IPS DF 4.7 (cell line): Measurements from ENCODE around the gene SUGP2.

ENCODE experiments used
- DNase-seq: peaks from one replicate; pipeline ENCODE4 v3.0.0-alpha.2; 2013; ENCODE audit warnings: low spot score; ENCODE audit errors: extremely low read depth

The SUGP2 gene

DNA sequence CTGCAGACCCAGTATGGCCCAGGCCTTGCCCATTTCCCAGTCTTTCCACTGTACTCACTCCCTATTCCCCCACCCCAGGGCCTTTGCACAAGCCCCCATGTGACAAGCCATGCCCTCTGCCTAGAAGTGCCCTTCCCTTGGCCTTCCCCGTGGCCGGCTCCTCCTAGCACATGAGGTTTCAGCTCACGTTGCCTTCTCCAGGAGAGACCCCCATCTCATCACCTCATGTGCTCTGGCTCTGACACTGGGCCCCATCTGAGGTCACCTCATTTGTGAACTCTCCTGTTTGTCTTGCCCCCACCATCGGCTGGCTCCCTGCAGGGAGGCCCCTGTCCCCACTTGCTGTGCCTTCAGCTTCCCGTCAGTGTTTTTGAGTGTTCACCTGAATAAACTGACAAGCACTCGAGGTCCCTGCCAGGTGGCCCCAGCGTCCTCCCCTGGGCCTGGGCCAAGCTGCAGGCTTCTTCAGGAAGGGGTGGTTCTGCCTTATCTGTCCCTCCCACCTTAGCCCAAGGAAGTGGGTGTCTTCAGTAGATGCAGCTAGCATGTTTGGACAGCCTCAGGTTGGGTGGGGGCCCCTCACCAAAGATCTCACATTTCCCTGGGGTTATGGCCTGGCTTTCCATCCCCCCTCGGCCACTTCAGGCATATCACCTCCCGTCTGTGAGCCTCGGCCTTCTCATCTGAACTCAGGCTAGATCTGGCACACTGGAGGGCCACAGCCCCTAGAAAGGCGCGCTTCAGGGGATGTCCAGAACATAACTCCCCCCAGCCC is 26.7 kb upstream of the SUGP2 start:
- no peak for DNase-seq

DNA sequence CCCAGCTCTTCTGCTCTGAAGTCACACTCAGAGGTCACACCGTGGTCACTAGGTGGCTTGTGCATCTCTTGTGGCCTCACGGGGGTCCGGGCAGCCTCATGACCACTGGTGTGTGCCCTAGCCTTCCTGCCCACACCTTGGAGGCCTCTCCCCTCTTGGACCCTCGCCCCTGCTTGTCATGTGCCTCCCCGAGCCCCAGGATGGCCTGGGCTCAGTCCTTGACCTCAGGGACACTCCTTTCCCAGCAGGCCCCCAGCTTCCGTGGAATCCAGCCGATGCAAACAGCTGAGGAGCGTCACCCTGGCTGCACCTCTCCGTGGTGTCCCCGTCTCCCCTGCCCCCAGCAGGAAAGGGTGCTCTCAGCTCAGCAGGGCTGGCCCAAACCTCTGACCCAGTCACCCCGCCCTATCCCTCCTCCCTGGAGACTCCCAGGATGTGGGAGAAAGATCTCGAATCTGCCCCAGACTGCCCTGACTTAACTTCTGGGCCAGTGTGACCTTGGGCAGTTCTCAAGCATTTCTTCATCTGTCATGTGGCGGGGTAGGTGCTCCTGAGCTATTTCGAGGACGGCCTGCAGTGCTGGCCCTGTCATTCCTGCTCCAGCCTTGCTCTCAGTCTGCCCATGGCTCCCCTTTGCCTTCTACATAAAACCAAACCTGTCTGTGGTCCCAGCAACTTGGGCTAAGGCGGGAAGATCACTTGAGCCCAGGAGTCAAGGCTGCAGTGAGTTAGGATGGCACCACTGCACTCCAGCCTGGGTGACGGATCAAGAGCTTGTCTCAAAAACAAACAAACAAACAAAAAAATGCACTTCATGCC is 25.9 kb upstream of the SUGP2 start:
- no peak for DNase-seq

DNA sequence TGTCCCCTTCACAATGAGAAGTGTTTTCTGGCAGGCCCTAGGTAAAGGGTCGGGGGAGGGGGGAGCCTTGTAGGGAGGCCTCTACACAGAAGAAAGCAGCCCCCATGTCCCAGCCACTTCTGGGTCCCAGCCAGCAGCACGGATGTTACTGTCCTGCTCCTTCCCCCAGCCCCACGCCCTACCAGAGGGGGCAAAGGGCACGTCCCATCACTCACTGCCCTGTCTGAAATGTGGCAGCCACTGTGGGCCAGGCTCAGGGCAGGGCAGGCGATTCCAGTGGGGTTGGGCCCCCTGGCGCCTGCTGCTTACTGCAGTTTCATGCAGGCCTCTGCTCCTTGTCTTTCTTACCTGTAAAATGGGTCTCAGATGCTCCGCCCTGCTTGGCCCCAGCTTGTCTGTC is 24.4 kb upstream of the SUGP2 start:
- no peak for DNase-seq

DNA sequence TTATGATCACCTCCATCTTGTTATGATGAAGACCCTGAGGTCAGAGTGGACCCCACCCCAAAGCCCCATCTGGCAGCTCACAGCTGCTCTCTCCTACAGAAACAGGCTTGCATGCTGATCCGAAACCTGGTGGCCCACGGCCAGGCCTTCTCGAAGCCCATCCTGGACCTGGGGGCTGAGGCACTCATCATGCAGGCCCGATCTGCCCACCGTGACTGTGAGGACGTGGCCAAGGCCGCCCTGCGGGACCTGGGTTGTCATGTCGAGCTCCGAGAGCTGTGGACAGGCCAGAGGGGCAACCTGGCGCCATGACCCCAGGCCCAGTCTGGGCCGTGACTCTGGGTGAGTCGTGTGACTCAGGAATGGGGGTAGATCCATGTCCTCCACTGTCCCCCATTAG is 24.0 kb upstream of the SUGP2 start:
- DNase-seq, result no peak

DNA sequence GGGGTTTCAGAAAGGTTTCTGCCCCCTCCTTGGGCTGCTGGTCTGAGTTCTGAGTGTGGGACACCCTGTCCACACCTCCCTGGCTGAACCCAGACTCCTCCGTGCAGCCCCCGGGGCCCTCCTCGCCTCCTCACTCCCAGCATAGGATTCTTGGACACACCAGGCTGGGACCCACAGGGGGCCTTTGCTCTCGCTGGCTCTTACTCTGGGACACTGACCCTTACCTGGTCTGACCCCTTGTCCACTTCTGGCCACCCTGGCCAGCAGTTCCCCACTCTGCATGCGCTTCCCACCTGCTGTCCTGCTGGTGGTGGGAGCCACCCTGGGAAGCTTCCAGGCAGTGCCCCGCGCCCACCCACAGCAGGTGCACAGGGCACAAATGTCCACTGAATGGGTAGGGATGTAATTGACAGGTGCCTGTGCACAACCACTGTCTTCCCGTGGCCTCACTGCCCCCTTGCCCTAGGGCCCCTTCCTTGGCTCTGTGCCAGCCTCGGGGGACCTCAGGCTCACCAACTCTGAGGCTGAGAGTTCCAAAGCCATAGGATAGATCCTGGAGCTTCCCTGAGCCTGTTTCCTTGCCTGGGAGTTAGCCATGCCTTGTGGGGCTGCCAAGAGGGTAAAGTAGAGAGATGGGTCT is 23.4 kb upstream of the SUGP2 start:
- DNase-seq, result no peak

DNA sequence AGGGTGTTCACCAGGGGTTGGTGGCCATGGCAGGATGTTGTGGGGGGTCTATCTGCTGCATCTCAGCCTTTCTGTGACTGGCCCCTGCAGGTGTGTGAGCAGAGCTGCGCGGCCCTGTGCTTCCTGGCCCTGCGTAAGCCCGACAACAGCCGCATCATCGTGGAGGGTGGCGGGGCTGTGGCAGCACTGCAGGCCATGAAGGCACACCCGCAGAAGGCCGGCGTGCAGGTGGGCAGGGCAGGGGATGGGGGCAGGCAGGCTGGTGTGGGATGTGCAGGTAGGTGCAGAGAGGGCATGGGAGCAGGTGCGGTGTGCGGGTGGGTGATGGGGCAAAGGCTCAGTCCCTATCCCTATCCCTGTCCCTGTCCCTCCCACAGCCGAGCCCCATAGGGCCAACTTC is 22.4 kb upstream of the SUGP2 start:
- no peak for DNase-seq

DNA sequence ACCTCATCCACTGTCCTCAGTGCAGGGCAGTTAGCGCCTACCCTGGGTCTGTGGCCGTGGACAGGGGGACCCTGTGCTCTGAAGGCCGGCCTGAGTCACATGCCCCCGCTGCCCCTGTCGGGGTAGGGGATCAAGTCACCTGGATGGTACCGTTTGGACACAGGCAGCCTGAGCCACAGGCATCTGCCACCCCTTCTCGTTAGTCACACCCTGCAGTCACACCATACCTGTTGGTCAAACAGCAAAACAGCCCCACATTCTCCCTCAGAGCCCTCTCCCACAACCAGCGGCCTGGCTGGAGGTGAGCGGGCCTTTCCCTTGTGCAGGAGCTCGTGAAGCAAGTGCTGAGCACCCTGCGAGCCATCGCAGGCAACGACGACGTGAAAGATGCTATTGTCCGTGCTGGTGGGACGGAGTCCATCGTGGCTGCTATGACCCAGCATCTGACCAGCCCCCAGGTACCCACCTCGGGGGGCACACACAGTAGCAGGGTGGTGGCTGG is 21.7 kb upstream of the SUGP2 start:
- DNase-seq, result no peak

DNA sequence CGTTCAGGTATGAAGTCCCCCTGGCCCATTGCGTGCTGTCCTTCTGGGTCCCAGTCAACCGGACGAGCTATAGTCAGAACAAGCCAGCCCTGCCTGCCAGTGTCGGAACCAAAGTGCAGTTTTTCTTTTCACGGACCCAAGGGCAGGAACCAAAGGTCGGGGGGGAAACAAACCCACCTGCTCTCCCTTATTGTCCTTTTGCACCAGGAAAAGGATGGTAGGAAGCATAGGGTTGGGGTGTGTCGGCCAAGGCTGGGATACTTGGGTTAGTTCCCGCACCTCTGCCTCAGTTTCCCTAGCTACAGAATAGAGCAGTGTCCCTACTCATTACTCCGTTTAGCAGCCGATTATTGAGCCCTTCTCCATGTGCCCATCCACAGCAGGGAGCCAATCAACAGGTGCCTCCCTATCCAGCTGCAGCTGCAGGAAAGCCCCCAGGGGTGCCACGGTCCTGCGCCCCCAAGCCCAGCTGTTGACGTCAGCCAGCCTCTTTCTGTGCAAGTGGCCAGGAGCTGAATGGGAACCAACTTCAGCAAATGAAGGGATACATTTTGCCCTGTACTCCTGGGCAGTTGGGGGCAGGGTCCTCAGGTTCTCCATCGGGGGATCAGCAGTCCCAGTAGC is 21.1 kb upstream of the SUGP2 start:
- DNase-seq, result no peak

DNA sequence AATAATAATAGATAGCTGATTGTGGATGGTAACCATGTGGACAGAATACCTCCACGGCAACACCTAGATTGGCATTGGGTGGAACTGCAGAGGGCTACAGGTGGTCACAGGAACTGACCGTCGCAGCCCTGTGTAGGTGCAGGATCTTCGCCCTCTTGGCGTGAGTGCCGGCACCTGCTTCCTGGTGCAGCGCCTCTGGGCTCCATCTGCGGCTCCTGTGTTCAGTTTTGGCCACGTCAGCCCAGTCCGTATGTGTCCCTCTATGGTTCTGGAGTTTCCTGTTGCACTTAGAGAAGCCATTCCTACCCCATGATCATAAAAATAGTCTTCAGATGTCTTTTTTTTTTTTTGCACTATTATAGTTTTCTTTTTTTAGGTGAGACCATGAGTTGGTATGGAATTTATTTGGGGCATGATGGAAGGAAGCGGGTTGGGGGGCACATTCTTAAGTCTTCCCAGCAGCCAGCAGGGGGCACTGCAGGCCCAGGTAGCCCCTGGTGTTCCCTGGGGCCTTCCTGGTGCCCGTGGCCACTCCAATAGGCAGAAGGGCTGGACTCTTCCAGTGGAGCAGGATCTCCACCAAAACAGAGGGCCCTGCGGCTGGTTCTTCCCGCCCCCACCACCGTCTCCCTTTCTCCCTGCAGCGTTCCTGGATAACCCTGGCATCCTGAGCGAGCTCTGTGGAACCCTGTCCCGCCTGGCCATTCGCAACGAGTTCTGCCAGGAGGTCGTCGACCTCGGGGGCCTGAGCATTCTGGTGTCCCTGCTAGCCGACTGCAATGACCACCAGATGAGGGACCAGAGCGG is 20.4 kb upstream of the SUGP2 start:
- no peak for DNase-seq

DNA sequence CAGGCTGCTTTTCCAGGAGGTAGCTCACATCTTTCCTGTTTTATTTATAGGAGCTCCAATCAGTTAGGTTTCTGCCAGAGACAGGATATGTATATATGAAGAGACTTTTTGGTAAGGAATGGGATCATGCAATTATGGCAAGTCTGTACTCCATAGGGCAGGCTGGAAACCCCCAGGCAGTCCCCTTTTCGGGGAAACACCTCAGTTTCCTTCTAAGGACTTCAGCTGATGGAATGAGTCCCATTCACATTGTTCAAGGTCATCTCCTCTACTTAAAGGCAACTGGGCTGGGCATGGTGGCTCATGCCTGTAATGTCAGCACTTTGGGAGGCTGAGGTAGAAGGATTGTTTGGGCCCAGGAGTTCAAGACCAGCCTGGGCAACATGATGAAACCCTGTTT is 19.6 kb upstream of the SUGP2 start:
- DNase-seq, result no peak

DNA sequence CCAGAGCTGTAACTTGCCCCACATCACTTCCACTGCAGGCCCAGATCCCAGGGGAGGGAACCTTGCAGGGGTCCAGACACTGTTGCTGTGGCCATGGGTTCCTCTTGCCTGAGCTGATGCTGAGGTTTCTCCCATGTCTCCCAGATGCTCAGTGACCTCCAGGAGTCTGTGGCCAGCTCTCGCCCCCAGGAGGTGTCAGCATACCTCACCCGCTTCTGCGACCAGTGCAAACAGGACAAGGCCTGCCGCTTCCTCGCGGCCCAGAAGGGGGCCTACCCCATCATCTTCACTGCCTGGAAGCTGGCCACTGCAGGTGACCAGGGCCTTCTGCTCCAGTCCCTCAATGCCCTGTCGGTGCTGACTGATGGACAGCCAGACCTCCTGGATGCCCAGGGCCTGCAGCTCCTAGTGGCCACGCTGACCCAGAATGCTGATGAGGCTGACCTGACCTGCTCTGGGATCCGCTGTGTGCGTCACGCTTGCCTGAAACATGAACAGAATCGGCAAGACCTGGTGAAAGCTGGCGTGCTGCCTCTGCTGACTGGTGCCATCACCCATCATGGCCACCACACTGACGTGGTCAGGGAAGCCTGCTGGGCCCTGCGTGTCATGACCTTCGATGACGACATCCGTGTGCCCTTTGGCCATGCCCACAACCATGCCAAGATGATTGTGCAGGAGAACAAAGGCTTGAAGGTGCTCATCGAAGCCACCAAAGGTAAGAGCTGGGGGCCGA is 18.3 kb upstream of the SUGP2 start:
- DNase-seq, result no peak

DNA sequence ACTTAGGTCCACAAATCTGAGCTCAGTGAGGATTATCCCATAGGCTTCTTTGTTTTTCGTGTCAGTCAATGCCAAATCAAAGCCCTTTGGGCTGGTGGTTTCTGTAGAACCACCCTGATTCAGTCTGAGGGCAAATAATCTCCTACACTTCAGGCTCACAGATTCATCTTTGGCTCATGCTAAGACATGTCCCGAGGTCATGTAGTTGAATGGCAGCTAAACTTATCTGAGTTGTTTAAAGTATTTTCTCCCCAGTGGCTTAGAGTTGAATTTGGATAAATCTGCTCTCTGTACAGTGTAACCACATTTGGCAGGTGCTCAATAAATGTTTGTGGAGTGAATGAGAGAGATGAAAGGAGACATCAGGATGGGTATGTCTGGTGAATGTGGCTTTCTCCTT is 17.4 kb upstream of the SUGP2 start:
- DNase-seq, result no peak

DNA sequence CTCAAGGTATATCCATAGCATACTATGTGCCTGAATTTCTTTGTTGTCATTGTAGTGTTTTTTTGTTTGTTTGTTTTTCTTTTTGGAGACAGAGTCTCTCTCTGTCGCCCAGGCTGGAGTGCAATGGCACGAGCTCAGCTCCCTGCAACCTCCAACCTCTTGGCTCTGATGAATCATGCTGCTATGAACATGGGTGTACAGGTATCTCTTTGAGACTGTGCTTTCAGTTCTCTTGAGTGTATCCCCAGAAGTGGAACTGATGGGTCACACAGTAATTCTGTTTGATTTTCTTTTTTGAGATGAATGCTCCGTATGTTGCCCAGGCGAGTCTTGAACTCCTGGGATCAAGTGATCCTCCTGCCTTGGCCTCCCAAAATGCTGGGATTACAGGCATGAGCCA is 16.8 kb upstream of the SUGP2 start:
- no peak for DNase-seq

DNA sequence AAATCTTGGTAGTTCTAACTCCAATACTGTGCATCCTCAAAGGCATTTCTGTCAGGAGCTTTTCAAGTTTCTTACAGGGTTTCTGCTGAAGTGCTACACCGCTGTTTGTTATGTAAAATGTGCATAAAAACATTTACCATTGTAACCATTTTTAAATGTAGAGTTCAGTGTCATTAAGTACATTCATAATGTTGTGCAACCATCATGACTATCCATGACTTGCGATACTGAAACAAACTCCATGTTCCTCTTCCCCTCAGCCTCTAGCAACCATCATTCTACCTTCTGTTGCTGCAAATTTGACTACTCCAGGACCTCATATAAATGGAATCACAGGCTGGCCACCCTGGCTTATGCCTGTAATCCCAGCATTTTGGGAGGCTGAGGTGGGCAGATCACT is 16.1 kb upstream of the SUGP2 start:
- no peak for DNase-seq

DNA sequence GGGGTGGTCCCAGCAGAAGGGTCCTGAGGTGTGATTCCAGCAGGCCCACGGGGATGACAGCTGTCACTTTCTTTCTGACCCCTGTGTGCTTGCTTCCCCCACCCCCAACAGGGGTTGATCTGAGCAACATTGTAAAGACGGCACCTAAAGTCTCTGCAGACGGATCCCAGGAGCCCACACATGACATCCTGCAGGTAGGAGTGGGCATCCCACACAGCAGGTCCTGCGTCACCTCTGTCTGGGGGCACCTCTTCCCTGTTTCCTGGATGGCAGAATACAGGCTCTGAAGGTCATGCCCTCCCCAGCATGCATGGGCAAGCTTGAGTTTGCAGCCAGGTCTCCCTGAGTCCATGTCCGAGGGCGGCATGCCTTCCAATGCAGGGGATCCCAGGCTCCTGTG is 10.6 kb upstream of the SUGP2 start:
- DNase-seq, result no peak

DNA sequence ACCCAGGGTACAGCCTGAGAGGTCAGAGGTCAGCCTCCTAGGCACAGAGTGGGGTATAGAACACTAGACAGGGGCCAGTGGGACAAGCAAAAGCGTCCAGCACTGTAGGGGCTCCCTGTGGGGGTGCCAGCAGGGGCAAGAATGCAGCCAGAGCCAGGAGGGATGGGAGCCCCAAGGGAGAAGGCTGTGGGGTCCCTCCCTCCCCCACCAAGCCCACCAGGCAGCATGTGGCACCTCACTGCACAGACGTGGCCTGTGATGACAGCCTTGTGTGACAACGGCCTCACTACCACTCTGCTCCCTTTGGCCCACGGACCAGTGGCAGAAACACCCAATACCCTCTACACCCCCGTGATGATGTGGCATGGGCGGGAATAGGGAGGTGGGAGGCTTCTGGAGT is 10.2 kb upstream of the SUGP2 start:
- DNase-seq, result no peak

DNA sequence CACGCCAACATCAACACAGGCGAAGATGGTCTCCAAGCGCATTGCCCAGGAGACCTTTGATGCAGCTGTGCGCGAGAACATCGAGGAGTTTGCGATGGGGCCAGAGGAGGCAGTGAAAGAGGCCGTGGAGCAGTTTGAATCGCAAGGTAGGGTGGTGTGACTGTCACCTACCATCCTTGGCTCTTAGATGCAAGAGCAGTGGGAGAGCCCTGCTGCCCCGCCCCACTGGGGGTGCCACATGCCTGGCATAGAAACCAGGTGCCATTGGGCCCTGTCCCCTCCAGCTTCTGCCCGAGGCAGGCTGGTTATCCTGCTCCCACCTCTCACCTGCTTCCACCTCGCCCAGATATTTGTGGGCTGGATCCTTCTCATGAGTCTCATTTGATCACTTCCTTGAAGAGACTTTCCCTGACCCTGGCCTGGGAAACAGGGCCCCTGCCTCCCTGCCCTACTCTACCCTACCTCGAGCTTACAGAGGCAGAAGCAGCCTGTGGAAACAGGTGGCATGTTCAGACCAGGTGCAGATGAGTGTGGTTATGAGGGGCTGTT is 9.5 kb upstream of the SUGP2 start:
- no peak for DNase-seq

DNA sequence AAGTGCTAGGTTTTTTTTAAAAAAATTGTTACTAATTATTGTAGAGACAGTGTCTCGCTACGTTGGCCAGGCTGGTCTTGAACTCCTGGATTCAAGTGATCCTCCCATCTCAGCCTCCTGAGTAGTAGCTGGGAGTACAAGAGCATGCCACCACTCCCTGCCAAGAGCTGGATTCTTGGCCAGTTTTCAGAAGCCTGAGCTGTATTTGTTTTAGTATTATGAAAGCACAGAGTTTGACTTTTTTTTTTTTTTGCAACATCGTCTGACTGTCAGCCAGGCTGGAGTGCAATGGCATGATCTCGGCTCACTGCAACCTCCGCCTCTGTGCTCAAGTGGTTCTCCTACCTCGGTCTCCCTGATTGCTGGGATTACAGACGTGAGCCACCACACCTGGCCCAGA is 7.1 kb upstream of the SUGP2 start:
- DNase-seq, result no peak

DNA sequence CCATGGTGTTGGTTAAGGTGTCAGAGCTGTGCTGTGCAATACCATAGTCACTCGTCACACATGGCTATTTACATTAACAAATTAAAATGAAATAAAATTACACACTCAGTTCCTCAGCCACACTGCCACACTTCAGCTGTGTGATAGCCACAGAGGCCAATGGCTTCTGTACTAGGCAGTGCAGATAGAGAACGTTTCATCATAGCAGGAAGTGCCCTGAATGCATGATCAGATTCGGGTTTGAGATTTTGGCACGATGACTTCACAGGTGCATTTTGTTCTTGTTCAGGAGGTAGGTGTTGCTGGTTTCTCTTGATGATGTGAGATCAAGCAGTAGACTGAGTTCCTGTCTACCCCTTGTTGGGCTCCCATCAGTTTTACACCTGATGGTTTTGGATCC is 6.6 kb upstream of the SUGP2 start:
- DNase-seq, result no peak

DNA sequence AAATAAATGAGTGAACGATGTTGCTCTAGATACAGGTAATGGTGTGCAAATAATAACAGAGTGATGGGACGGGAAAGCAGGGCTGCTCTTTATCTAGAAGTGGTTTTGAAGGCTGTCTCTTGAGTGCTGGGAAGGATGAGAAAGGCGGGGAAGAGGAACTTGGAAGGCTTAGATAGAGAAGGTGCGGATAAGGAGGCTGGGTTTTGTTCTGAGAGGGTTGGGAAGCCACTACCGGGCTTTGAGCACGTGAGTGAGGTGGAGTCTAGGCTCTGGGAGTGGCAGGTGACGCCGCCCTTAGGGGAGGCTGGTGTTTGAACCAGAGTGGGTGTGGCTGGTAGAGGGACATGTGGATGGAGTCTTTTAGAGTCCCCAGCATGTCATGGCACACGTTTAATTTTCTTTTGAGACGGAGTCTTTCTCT is 897 bp upstream of the SUGP2 start:
- no peak for DNase-seq
